Measurements from ENCODE around the gene CRHR2.

CRHR2 gene

DNA sequence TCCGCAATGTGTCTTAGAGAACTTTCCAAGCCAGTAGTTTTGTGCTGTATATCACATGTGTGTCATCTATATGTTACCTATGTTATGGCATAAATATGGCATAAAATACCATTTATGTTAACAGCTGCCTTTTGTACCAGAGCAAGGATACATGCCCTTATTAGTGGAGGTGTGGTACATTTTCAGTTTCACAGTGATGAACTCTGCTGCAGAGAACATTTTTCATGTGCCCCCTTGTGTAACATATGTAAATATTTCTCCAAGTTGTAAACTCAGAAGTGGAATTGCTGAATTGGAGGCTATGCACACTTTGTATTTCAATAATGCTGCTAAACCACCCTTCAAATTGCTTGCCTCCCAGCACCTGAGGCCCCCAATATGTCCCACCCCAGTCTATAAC, 31.9 kb upstream of the CRHR2 start:
- Histone ChIP-seq H3K4me3 (replicated peaks; ENCODE audit: insufficient read depth, low read length) (no peak overlapping the region), H3K27ac (replicated peaks) (no peak overlapping the region), H3K27me3 (ENCODE audit: insufficient read depth, poor library complexity, severe bottlenecking) (no peaks in the 10 kb centered on the region)
- no peak for TF ChIP-seq POLR2AphosphoS5 (IDR thresholded peaks at IDR 0.05; ENCODE audit: low read depth)
- no peak for TF ChIP-seq SPI1 (IDR thresholded peaks at IDR 0.05; ENCODE audit: borderline replicate concordance, low read depth)
- TF ChIP-seq, protein P1, sequence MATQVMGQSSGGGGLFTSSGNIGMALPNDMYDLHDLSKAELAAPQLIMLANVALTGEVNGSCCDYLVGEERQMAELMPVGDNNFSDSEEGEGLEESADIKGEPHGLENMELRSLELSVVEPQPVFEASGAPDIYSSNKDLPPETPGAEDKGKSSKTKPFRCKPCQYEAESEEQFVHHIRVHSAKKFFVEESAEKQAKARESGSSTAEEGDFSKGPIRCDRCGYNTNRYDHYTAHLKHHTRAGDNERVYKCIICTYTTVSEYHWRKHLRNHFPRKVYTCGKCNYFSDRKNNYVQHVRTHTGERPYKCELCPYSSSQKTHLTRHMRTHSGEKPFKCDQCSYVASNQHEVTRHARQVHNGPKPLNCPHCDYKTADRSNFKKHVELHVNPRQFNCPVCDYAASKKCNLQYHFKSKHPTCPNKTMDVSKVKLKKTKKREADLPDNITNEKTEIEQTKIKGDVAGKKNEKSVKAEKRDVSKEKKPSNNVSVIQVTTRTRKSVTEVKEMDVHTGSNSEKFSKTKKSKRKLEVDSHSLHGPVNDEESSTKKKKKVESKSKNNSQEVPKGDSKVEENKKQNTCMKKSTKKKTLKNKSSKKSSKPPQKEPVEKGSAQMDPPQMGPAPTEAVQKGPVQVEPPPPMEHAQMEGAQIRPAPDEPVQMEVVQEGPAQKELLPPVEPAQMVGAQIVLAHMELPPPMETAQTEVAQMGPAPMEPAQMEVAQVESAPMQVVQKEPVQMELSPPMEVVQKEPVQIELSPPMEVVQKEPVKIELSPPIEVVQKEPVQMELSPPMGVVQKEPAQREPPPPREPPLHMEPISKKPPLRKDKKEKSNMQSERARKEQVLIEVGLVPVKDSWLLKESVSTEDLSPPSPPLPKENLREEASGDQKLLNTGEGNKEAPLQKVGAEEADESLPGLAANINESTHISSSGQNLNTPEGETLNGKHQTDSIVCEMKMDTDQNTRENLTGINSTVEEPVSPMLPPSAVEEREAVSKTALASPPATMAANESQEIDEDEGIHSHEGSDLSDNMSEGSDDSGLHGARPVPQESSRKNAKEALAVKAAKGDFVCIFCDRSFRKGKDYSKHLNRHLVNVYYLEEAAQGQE (IDR thresholded peaks at IDR 0.05; ENCODE audit: insufficient replicate concordance, low read depth) = no peak
- no peak for TF ChIP-seq GABPA (IDR thresholded peaks at IDR 0.05; ENCODE audit: low read depth)
- TF ChIP-seq, protein P2, sequence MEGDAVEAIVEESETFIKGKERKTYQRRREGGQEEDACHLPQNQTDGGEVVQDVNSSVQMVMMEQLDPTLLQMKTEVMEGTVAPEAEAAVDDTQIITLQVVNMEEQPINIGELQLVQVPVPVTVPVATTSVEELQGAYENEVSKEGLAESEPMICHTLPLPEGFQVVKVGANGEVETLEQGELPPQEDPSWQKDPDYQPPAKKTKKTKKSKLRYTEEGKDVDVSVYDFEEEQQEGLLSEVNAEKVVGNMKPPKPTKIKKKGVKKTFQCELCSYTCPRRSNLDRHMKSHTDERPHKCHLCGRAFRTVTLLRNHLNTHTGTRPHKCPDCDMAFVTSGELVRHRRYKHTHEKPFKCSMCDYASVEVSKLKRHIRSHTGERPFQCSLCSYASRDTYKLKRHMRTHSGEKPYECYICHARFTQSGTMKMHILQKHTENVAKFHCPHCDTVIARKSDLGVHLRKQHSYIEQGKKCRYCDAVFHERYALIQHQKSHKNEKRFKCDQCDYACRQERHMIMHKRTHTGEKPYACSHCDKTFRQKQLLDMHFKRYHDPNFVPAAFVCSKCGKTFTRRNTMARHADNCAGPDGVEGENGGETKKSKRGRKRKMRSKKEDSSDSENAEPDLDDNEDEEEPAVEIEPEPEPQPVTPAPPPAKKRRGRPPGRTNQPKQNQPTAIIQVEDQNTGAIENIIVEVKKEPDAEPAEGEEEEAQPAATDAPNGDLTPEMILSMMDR (IDR thresholded peaks at IDR 0.05; ENCODE audit: insufficient read depth, low read length) = no peak
- DNase-seq (ENCODE audit: low read depth in 1 of 2, low spot score in 1 of 2) = no peak

DNA sequence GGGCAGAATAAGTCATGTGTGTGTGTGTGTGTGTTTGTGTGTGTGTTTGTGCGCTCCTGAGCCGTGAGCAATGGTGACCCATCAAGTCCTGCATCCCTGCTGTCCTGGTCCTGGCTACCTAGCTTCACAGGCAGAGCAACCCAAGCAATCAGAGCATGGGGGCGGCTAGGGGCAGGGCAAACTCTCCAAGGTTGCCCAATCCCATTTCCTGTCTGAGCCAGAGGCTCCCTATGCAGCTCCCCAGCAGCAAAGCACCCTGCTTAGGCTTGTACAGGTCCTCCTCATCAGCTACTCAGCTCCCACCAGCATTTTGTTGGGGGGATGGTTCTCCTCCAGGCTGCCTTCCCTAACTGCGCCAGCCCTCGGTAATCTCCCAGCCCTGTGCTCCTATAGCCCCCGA, 31.1 kb upstream of the CRHR2 start:
- H3K4me3 ChIP-seq (replicated peaks; ENCODE audit: insufficient read depth, low read length) = no peak overlapping the region
- TF ChIP-seq GABPA (IDR thresholded peaks at IDR 0.05; ENCODE audit: low read depth) (no peak), POLR2AphosphoS5 (IDR thresholded peaks at IDR 0.05; ENCODE audit: low read depth) (no peak), SPI1 (IDR thresholded peaks at IDR 0.05; ENCODE audit: borderline replicate concordance, low read depth) (no peak)
- TF ChIP-seq, protein P1 (IDR thresholded peaks at IDR 0.05; ENCODE audit: insufficient replicate concordance, low read depth) = no peak
- TF ChIP-seq, protein P2 (IDR thresholded peaks at IDR 0.05; ENCODE audit: insufficient read depth, low read length) = no peak
- DNase-seq (ENCODE audit: low read depth in 1 of 2, low spot score in 1 of 2) = no peak
- no peak overlapping the region for H3K27ac ChIP-seq (replicated peaks)
- no peaks in the 10 kb centered on the region for H3K27me3 ChIP-seq (ENCODE audit: insufficient read depth, poor library complexity, severe bottlenecking)

DNA sequence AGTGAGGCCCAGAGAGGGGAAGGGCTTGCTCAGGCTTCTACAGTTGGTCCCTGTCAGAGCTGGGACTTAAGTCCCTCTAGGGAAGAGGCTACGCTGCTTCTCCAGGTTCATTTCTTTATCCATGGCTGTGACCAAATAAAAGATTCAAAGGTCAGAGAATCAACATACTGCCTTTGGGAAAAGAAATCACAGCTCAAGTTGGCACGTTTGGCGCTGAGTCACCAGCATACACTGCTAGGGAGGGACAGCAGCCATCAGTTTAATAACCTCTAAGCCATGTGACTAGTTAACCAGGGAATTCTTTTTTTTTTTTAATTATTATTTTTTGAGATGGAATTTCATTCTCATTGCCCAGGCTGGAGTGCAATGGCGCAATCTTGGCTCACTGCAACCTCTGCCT, 28.4 kb upstream of the CRHR2 start:
- Histone ChIP-seq H3K27me3 (ENCODE audit: insufficient read depth, poor library complexity, severe bottlenecking) (no peaks in the 10 kb centered on the region), H3K4me3 (replicated peaks; ENCODE audit: insufficient read depth, low read length) (no peak overlapping the region), H3K27ac (replicated peaks) (no peak overlapping the region)
- TF ChIP-seq POLR2AphosphoS5 (IDR thresholded peaks at IDR 0.05; ENCODE audit: low read depth) (no peak), GABPA (IDR thresholded peaks at IDR 0.05; ENCODE audit: low read depth) (no peak), SPI1 (IDR thresholded peaks at IDR 0.05; ENCODE audit: borderline replicate concordance, low read depth) (no peak)
- TF ChIP-seq, protein P2 (IDR thresholded peaks at IDR 0.05; ENCODE audit: insufficient read depth, low read length) = no peak
- TF ChIP-seq, protein P1 (IDR thresholded peaks at IDR 0.05; ENCODE audit: insufficient replicate concordance, low read depth) = no peak
- DNase-seq (ENCODE audit: low read depth in 1 of 2, low spot score in 1 of 2) = no peak

All from HL-60 (cell line).